GM12873 (cell line): ENCODE measurements around the gene KCNIP3.

Source experiments
- CTCF ChIP-seq: IDR thresholded peaks from 2 replicates; pipeline ENCODE4 v1.5.1; 2012; ENCODE audit warnings: low read depth, mild to moderate bottlenecking, moderate library complexity, low read length, control low read depth; ENCODE audit not compliant: insufficient read depth; ENCODE audit errors: missing control alignments

KCNIP3 gene

DNA sequence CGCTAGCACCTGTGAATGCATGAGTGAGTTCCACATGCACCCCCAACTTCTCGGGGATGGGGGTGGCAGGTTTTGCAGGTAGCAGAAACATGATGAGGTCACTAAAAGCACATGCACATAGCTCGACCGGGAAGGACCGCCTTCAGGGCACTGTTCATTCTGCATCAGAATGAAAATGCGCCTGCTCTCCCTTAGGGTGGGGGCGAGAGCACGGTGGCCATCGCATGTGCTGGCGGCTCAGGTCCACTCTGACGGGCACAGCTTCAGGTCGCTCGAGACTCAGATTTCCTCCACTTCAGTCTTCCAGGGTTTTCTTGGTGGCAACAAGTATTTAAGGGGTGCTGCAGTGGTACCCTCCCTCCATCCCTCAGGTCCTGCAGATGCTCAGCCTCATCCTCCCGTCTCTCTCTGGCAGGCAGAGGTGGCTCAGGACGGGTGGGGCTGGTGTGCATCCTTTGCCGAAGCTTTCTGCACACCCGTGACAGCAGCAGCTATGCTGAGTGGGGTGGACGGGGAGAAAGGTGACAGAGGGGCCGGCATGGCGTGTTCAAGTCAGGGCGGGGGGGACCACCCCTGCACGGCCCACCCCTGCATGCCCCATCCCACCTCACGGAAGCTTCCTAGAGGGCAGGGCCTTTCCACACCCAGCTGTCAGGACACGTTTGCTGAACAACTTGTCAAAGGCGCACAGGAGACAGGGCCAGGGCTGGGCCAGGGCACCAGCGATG is 14.8 kb downstream of the KCNIP3 start:
- no peak for TF ChIP-seq CTCF

DNA sequence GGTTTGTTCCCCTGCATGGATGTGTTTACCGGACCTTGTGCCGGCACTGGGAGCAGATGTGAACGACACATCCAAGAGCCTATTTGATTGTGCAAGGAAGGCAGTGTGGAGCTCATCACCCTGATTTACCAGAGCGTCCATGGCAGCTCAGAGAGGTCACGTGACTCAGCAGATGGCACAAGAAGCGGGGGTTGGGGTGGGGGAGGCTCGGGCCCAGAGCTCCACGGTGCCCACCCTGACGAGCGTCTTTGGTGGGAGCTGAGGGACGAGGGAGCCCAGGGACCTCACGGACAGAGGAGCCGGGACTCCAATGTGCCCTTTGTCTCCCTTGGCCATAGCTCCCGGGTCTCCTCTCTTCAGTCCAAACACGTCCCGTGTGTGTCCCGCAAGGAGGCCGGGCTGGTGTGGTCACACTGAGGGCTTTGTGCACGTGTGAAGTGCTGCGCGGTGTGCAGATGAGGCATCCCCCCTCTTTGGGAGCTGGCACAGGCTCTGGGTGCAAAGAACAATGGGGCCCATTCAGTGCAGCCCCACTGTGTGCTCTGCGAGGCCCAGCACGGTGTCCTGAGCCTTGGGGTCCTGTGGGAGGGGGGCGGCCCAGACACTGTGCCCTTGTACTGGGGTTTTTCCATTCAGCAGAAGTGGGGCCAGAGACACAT is 15.5 kb downstream of the KCNIP3 start:
- no peak for TF ChIP-seq CTCF

DNA sequence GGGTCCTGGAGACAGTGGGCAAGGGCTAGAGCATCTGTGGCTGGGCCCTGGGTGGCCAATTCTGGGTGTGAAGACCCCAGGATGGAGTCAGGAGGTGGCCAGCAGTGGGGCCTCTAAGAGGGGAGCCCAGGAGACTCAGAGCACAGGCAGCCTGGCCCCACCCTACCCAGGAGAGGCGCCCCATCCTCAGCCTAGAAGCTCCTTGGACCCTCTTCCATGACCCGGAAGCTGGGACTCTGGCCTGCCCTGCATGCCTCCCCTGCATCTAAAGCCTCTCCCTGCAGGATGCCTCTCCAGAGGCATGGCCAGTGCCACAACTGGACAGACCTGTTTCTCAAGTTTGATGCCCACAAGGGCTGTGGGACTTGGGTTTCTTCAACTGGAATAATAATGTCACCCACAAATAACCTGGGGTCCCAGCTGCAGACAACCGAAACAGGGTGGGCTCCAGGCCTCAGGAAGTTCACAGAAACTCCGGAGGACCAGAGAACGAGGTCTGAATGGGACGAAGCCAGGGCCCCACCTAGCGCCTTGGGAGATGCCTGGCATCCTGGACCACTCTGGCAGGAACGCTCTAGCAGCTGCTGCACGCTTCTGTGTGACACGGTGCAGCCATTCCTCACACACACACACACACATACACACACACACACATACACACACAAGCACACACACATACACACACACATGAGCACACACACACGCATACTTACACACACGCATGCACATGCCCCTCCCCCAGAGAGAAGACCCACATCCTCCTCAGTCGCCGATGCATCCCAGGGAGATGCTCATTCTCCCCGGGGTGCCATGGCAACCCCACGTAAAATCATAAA is 16.4 kb downstream of the KCNIP3 start:
- TF ChIP-seq CTCF: no peak

DNA sequence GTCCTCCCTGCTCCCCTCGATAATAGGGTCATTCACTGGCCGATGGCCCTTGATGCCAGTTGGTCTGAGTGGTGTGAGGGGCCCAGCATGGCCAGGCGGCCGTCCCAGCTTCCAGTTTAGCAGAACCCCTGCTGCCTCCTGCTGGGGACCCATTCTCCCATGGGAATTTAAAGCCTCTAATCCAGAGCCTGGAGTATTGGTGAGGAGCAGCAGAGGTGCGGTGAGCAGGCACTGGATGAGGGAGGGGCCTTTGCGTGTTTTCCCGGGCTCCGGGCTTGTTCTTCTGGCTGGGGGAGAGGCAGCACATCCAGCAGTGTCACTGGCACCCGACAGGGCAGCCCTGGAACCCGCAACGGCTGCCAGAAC is 17.4 kb downstream of the KCNIP3 start:
- no peak for TF ChIP-seq CTCF

DNA sequence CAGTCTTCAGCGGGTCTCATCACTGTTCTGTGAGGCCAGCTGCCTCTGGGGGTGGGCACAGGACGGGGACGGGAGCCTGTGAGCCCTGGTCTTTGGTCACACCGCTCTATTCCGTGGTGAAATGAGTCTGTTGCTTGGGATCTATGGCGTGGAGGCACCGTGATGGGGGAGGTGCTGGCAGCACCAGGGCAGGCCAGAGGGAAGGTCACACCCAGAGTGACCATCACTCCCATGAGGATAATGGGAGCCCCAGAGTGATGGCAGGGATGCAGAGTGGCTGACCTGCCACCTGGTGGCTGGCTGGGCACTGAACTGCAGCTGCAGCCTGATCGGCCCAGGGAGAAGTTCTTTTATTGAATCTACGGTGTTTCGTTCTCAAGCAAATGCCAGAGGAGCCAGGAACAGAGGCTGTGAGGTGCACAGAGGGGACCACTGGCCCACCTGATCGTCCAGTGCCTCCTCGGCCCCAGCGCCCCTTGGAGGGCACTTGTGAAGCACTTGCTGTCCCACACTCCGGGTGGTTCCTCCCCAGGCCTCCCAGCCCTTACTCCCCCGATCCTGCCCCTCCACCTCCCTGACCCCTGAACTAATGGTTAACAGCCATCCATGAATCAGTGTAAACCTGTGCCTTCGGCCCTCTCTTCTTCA is 17.9 kb downstream of the KCNIP3 start:
- TF ChIP-seq CTCF: peak; percentile 57

DNA sequence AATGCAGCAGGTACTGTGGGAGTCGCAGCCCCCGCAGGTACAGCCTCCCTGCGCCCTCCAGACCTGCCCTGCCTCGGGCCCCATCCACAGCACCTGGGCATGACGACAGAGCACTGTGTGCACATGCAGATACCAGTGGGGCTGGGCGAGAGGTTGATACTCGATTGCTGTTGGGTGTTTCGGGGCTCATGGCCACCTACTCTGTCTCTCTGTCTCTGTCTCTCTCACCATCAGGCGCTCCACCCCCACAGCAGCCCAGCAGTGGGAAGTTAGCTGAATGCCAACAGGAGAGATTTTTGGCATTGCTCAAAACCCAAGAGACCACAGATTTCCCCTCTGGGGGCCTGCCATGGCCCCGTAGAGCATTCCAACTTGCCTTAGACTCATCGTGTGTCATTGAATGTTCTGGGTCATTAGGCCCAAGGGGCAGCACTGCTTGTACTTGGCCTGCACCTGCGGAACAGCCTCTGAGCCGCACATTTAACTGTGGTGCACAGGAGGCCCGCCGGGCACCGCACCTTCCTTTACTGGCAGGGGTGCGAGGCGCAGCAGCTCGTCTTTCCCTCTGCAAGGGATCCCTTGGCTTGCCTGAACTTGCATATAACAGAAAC is 18.8 kb downstream of the KCNIP3 start:
- TF ChIP-seq CTCF: no peak
